Peyer's patch (tissue), 4 donors: ENCODE data around the gene TYRP1.

Experiments used
- POLR2A ChIP-seq, 2 donors: fragments of 450-650 bp; IDR thresholded peaks; one replicate each; pipeline ENCODE4 v1.5.1; 2017; ENCODE audit warnings: antibody characterized with exemption in 2 of 2, mild to moderate bottlenecking in 2 of 2, moderate library complexity in 2 of 2
- TF ChIP-seq, protein P1 (sequence below), 6 experiments: fragments of 450-650 bp in 4 of 6; fragments of 200-600 bp in 2 of 6; sonication (generic) in 1 of 6; IDR thresholded peaks; one replicate each; pipeline ENCODE4 v1.5.1; 2017 to 2019; ENCODE audit warnings: antibody characterized with exemption in 6 of 6, mild to moderate bottlenecking in 3 of 6, moderate library complexity in 1 of 6

DNA sequence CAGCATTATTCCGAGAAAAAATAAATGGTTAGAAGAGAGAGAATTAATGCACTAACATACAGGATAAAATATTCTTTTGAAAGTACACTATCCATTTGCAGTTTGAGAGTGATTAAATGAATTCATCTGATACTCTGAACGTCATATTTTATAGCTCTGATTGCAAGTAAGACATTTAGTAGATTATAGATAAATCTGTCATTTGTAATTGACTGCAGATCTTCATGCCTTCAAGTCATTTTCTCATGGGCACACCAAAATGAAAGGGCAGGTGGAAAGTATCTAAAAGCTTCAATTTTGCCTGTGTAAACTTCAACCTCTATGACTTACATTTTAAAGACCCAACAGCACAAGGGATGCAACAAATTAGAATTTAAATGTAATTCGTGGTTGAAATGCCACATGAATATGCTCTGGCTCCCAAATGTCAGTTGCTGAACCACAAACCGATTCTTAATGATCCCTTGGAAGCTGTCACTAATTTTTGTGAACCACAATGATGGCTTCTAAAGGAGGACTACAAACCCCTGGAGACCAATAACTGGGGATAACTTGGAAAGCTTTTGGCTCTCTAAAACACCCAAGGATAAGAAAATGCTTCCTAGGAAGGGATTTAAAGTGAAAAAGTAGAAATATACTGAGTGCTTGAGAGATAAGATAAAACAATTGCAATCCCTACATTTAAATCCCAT, 3.9 kb downstream of the TYRP1 start:
- TF ChIP-seq, protein P1, sequence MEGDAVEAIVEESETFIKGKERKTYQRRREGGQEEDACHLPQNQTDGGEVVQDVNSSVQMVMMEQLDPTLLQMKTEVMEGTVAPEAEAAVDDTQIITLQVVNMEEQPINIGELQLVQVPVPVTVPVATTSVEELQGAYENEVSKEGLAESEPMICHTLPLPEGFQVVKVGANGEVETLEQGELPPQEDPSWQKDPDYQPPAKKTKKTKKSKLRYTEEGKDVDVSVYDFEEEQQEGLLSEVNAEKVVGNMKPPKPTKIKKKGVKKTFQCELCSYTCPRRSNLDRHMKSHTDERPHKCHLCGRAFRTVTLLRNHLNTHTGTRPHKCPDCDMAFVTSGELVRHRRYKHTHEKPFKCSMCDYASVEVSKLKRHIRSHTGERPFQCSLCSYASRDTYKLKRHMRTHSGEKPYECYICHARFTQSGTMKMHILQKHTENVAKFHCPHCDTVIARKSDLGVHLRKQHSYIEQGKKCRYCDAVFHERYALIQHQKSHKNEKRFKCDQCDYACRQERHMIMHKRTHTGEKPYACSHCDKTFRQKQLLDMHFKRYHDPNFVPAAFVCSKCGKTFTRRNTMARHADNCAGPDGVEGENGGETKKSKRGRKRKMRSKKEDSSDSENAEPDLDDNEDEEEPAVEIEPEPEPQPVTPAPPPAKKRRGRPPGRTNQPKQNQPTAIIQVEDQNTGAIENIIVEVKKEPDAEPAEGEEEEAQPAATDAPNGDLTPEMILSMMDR (IDR thresholded peaks at IDR 0.05) = no peak
- no peak for TF ChIP-seq POLR2A (IDR thresholded peaks at IDR 0.05)
